GM18499 (cell line): ENCODE results near the gene BID.

Experiments
- ATAC-seq: cut with Tn5 transposase; IDR thresholded peaks from one replicate; pipeline ENCODE4 v1.9.1; 2021; ENCODE audit warnings: moderate number of reproducible peaks; ENCODE audit not compliant: insufficient read depth, unreplicated experiment

Gene BID

DNA sequence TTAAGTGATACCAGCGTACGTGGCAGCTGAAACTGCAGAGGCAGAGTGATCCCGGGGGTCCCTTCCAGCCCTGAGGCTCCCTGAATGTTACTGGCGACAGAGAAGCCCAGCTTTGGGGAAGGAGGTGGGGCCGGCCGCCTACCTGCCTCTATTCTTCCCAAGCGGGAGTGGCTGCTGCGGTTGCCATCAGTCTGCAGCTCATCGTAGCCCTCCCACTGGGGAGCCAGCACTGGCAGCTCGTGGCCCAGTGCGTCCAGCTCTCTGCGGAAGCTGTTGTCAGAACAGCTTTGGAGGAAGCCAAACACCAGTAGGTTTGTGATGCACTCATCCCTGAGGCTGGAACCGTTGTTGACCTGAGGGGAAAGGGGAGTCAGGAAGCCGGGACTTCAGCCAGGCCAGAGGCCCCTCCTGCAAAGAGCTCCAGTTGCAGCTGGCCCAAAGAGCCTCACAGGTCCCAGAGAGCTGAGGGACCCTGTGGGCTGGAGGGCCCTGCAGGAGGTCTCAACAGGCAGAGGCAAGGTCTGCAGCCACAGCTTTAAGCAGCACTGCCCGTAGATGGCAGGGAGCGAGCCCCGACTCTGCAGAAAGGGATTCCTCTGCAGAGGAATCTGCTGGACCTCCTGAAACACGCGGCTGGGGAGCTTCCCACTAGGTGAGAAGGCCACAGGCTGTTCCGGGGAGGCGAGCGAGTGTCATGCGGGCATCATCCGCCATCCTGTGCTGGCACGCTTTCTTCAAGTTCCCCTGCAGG lies 30.4 kb downstream of the BID start:
- ATAC-seq = no peak

GRCh38 chr22:17742527-17742902 lies 31.8 kb downstream of the BID start:
- no peak for ATAC-seq

DNA sequence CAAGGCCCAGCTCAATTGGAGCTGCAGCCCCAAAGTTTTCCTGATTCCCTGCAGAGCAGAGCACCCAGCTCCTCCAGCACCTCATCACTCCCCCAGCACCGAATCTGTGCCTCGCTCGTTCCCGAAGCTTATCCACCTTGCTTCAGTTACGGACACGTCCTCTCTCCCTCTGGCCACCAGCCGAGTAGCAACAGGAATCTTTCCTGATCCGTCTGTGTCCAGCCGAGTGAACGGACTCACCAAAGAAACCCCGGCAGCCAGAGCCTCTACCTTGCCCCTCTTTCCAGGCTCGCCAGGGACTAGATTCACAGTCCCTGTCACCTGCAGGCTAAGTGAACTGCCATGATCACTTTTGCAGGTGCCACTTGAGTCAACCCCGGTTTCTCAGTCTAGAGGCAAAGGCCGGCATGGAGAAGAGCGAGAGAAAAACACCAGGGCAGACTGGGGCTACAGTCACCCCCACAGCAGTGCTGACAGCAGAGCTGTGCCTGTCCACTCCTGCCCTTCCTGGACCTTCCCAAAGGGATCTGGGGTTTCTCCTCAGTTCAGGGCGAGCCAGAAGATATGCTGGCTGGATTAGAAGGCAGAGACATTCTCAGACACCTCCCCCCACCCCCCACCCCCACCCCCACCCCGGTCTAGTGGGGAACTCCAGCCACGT lies 32.3 kb downstream of the BID start:
- ATAC-seq = no peak

GRCh38 chr22:17739196-17739975 lies 34.9 kb downstream of the BID start:
- no peak for ATAC-seq

- no peak for ATAC-seq
These were observed 35.7 kb downstream of the BID start for GRCh38 chr22:17738386-17739128.

DNA sequence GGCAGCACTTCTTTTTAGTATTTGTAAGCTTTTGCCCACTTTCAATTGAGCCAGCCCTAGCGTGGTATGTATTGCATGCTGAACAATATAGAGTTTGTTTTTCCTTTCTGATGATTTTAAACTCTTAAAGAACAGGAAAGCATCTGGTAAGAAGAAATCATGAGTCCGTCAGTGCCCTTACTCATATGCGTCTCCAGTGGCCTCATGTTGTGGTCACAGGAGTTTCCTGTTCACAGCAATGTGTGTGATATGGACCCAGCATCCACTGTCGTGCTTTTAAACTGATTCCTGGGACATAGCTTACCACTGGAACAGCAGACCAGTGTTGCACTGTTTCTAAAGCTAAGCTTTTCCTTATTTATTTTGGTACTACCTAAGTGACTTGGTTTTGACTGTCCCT lies 40.1 kb downstream of the BID start:
- ATAC-seq = no peak

DNA sequence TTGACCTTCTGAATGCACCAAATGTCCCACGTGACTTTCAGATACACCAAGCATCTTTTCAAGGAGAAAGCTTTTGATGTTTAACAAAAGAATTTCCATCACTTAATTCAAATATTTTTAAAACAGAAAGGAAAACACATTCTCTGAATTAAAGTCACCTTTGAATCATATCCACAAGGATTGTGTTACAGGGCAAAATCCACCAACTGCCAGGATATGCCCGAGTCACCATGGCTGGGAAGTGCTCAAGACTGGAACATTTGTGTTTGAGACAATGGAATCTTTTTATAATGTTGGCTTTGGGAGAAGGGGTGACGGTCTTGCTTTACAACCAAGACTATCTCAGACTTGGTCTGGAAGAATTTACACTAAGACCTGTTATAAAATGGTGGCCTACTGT lies 40.8 kb downstream of the BID start:
- ATAC-seq = no peak

GRCh38 chr22:17732251-17732854 lies 41.9 kb downstream of the BID start:
- no peak for ATAC-seq

- no peak for ATAC-seq
These were observed 44.7 kb downstream of the BID start for GRCh38 chr22:17729561-17729960.

DNA sequence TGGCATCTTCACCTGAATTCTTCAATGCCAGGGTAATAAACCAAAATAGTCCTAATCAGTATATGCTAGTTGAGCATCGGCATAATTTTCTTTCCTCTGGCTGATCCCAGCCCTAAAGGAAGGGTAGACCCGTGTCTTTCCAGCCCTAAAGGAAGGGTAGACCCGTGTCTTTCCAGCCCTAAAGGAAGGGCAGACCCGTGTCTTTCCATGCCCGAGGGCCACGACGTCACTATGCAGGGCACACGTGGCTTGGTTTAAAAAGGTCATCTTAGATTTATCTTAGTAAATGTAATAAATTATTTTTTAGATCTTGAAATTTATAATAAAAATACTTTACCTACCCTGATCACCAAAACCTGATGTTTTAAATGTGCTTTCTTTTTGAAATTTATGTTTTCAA lies 45.5 kb downstream of the BID start:
- ATAC-seq = no peak

- ATAC-seq = no peak
These were observed 47.1 kb downstream of the BID start for GRCh38 chr22:17726928-17727897.

DNA sequence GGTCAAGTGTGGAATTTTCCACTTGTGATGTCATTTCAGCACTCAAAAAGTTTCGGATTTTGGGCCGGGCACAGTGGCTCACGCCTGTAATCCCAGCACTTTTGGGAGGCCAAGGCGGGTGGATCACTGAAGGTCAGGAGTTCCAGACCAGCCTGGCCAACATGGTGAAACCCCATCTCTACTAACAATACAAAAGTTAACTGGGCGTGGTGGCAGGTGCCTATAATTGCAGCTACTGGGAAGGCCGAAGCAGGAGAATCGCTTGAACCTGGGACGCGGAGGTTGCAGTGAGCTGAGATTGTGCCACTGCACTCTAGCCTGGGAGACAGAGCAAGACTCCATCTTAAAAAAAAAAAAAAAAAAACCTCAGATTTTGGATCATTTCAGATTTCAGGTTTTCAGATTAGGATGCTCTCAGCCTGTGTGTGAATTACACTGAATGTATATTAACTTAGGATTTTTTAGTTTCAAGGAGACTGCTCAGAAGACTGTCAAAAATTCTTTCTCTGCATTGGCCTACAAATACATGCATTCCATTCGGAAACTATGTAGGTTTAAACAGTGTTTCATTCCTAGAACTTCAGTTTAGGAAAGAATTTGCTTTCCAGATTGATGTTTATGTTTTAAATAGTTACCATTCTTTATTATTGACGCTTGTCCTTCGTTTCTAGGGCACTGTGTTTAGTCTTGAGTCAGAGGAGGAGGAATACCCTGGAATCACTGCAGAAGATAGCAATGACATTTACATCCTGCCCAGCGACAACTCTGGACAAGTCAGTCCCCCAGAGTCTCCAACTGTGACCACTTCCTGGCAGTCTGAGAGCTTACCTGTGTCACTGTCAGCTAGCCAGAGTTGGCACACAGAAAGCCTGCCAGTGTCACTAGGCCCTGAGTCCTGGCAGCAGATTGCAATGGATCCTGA lies 48.0 kb downstream of the BID start:
- no peak for ATAC-seq

DNA sequence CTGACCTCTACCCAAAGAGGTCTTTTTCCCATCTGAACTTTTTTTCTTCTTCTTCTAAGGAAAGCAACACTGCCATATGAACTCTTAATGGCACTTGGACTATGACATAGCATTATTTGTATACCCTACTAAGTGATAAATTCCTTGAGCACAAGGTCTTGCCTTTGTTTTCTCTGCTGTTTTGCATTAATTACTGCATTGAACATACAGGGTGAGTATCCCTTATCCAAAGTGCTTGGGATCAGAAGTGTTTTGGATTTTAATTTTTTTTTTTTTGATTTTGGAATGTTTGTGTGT lies 48.8 kb downstream of the BID start:
- no peak for ATAC-seq

GRCh38 chr22:17724678-17725499 lies 49.4 kb downstream of the BID start:
- ATAC-seq = no peak

GRCh38 chr22:17724241-17724640 lies 50.0 kb downstream of the BID start:
- no peak for ATAC-seq

- no peak for ATAC-seq
These were observed 54.4 kb downstream of the BID start for GRCh38 chr22:17719911-17720310.

DNA sequence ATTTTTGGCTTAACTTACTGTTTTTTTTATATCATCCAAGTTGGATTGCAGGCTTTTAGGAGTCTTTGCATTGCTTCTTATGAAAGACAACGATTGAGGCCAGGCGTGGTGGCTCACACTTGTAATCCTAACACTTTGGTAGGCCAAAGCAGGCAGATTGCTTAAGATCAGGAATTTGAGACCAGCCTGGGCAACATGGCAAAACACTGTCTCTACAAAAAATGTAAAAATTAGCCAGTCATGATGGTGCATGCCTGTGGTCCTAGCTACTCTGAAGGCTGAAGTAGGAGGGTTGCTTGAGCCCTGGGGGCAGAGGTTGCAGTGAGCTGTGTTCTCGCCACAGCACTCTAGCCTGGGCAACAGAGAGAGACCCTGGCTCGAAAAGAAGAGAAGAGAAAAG lies 56.6 kb downstream of the BID start:
- no peak for ATAC-seq

GRCh38 chr22:17716529-17716928 lies 57.7 kb downstream of the BID start:
- ATAC-seq = no peak
